Fibroblast of the aortic adventitia (primary cell): ENCODE results near the gene CLEC11A. TPM values are rescaled to one million over a fixed set of nuclear protein-coding genes. Genes with fewer than 3 reads are reported as not detected.

Experiments used
- total RNA-seq: library from RNA; depleted of rRNA; stranded (reverse); fragments of >200 nt; gene quantifications from 2 replicates; pipeline ENCODE4 v1.2.3, GENCODE V29; 2012; ENCODE audit warnings: low replicate concordance

CLEC11A gene
- total RNA-seq, 1 donor = 21.8 TPM

Other genes starting within 250 kb of the CLEC11A start
- 22.8 and 35.2 TPM in 2 replicates for gene EMC10, start 246.9 kb upstream of the CLEC11A start, total RNA-seq
- not detected in 2 replicates for gene GARIN5A, start 246.5 kb upstream of the CLEC11A start, total RNA-seq
- 12.1 and 26.7 TPM in 2 replicates for gene JOSD2, start 212.2 kb upstream of the CLEC11A start, total RNA-seq
- gene ASPDH, start 209.5 kb upstream of the CLEC11A start, total RNA-seq = not detected in 2 replicates
- not detected in 2 replicates for gene LRRC4B, start 154.9 kb upstream of the CLEC11A start, total RNA-seq
- gene SYT3, start 83.5 kb upstream of the CLEC11A start, total RNA-seq = 0.09 TPM in 1 of 2 replicates, not detected in the other
- gene C19orf81, start 73.9 kb upstream of the CLEC11A start, total RNA-seq = not detected in 2 replicates
- 2.6 and 4.2 TPM in 2 replicates for gene SHANK1, start 3.6 kb upstream of the CLEC11A start, total RNA-seq
- gene GPR32, start 47.1 kb downstream of the CLEC11A start, total RNA-seq = not detected in 2 replicates
- not detected in 2 replicates for gene ACP4, start 67.1 kb downstream of the CLEC11A start, total RNA-seq
- gene KLK1, start 100.4 kb downstream of the CLEC11A start, total RNA-seq = not detected in 2 replicates
- not detected in 2 replicates for gene KLK15, start 110.2 kb downstream of the CLEC11A start, total RNA-seq
- not detected in 2 replicates for gene KLK3, start 131.6 kb downstream of the CLEC11A start, total RNA-seq
- gene KLK2, start 150.1 kb downstream of the CLEC11A start, total RNA-seq = not detected in 2 replicates
- gene KLK4, start 188.0 kb downstream of the CLEC11A start, total RNA-seq = not detected in 2 replicates
- gene KLK5, start 229.7 kb downstream of the CLEC11A start, total RNA-seq = 0.99 TPM in 1 of 2 replicates, not detected in the other
- not detected in 2 replicates for gene KLK6, start 246.2 kb downstream of the CLEC11A start, total RNA-seq